HepG2 (cell line): ENCODE results near the gene CDK10. TPM values are rescaled to one million over a fixed set of nuclear protein-coding genes. Genes with fewer than 3 reads are reported as not detected.

ENCODE experiments used
- ATAC-seq: fragments of 200-7000 bp; cut with Tn5 transposase; 3 replicates; pipeline ENCODE4 v1.9.1; 2020; ENCODE audit warnings: mild to moderate bottlenecking, moderate library complexity
- BruUV-seq: library from RNA; stranded (reverse); fragments of 400-500 nt; replicated peaks from 2 replicates; lab custom pipeline; 2021; lab: Mats Ljungman, UMichigan
- CTCF ChIA-PET: fragments of 300-600 bp; formaldehyde crosslinking; extraction: SDS; loops from one replicate; lab custom pipeline; 2021; ENCODE audit warnings: low total read pairs, inconsistent platforms, low intra/inter-chr PET ratio; lab: Yijun Ruan, JAX
- POLR2A ChIA-PET: fragments of 350-600 bp; sonication (Branson Sonifier 250); formaldehyde crosslinking; loops from one replicate; lab custom pipeline; 2020; ENCODE audit warnings: antibody characterized with exemption, inconsistent platforms; lab: Yijun Ruan, JAX
- DNase-seq: peaks from one replicate; pipeline ENCODE4 v3.0.0-alpha.2; 2015; ENCODE audit warnings: low spot score
- FAIRE-seq: peaks from 3 replicates; lab custom pipeline; 2011; peaks lifted over from hg19 to GRCh38; lab: Jason Lieb, UNC
- H2AFZ ChIP-seq: one replicate; pipeline ENCODE4 v1.6.1; 2011; ENCODE audit warnings: low read length, inconsistent platforms
- H3K27ac ChIP-seq: fragments of 300-600 bp; 3 replicates; pipeline ENCODE4 v1.8.0; 2011; ENCODE audit warnings: mixed run types, mild to moderate bottlenecking, mixed read lengths, low read length, inconsistent platforms; ENCODE audit not compliant: insufficient read depth; ENCODE audit errors: extremely low read length
- H3K27me3 ChIP-seq, 2 experiments: fragments of 200-600 bp in 1 of 2; 2 replicates in 1 of 2; 3 replicates in 1 of 2; pipeline versions ENCODE4 v1.6.0 to v1.8.0; 2011; ENCODE audit warnings: low read length in 2 of 2, mild to moderate bottlenecking in 2 of 2, moderate library complexity in 2 of 2, inconsistent platforms in 1 of 2; ENCODE audit not compliant: insufficient read depth in 2 of 2, control insufficient read depth in 1 of 2
- H3K36me3 ChIP-seq, 2 experiments: fragments of 200-600 bp in 1 of 2; replicated peaks in 1 of 2; 2 replicates in 1 of 2; 3 replicates in 1 of 2; pipeline versions ENCODE4 v1.5.1 to v1.8.0; 2011; ENCODE audit warnings: low read length in 2 of 2, inconsistent platforms in 1 of 2; ENCODE audit not compliant: insufficient read depth in 2 of 2, control insufficient read depth in 1 of 2
- H3K4me1 ChIP-seq: 2 replicates; pipeline ENCODE4 v1.5.1; 2012; ENCODE audit warnings: low read length, inconsistent platforms; ENCODE audit not compliant: insufficient read depth
- H3K4me2 ChIP-seq: 2 replicates; pipeline ENCODE4 v1.6.0; 2011; ENCODE audit warnings: low read depth, low read length, inconsistent platforms
- H3K4me3 ChIP-seq, 3 experiments: fragments of 200-600 bp in 1 of 3; sonication (generic), shearing (Covaris generic) in 1 of 3; replicated peaks in 1 of 3; 2 replicates each; pipeline ENCODE4 v1.5.1; 2011 to 2016; ENCODE audit warnings: low read length in 3 of 3, inconsistent platforms in 2 of 3, low read depth in 2 of 3, mild to moderate bottlenecking in 2 of 3, control low read depth in 1 of 3, mixed read lengths in 1 of 3; ENCODE audit not compliant: insufficient read depth in 1 of 3
- H3K79me2 ChIP-seq: one replicate; pipeline ENCODE4 v1.6.1; 2011; ENCODE audit warnings: low read length, inconsistent platforms; ENCODE audit not compliant: insufficient read depth
- H3K9ac ChIP-seq: 2 replicates; pipeline ENCODE4 v1.6.0; 2011; ENCODE audit warnings: mild to moderate bottlenecking, low read depth, low read length, inconsistent platforms; ENCODE audit not compliant: insufficient read depth
- H3K9me3 ChIP-seq: 2 replicates; pipeline ENCODE4 v1.5.1; 2012; ENCODE audit warnings: mild to moderate bottlenecking, low read length
- H4K20me1 ChIP-seq: 2 replicates; pipeline ENCODE4 v1.6.0; 2011; ENCODE audit warnings: inconsistent platforms, mild to moderate bottlenecking, low read length, moderate library complexity; ENCODE audit not compliant: insufficient read depth
- ATM ChIP-seq: fragments of 450-650 bp; IDR thresholded peaks from 2 replicates; pipeline ENCODE4 v1.7.1; 2017; ENCODE audit warnings: mild to moderate bottlenecking, borderline replicate concordance
- HBP1 ChIP-seq: IDR thresholded peaks from 2 replicates; pipeline ENCODE4 v1.6.1; 2016; ENCODE audit warnings: low read depth, control low read depth
- HOXA7 ChIP-seq: sonication (generic); formaldehyde crosslinking; IDR thresholded peaks from 2 replicates; pipeline ENCODE4 v1.8.1; 2022; ENCODE audit warnings: mild to moderate bottlenecking, missing genetic modification reagents, moderate library complexity
- MED1 ChIP-seq: sonication (generic); formaldehyde crosslinking; IDR thresholded peaks from 2 replicates; pipeline ENCODE4 v1.4.0; 2020; ENCODE audit warnings: missing genetic modification reagents
- NRL ChIP-seq: sonication (generic); formaldehyde crosslinking; IDR thresholded peaks from 2 replicates; pipeline ENCODE4 v1.5.0; 2020; ENCODE audit warnings: missing genetic modification reagents, mild to moderate bottlenecking, moderate library complexity, borderline replicate concordance
- ONECUT2 ChIP-seq: sonication (generic); formaldehyde crosslinking; IDR thresholded peaks from 2 replicates; pipeline ENCODE4 v1.4.0; 2020; ENCODE audit warnings: missing genetic modification reagents
- RFX3 ChIP-seq: IDR thresholded peaks from 2 replicates; pipeline ENCODE4 v1.6.1; 2016; ENCODE audit warnings: missing biosample characterization, missing genetic modification reagents
- TCF7 ChIP-seq: sonication (generic); IDR thresholded peaks from 2 replicates; pipeline ENCODE4 v1.6.1; 2016; ENCODE audit warnings: antibody characterized with exemption, low read depth
- YEATS2 ChIP-seq: sonication (generic); formaldehyde crosslinking; IDR thresholded peaks from 2 replicates; pipeline ENCODE4 v1.4.0; 2020; ENCODE audit warnings: missing genetic modification reagents, borderline replicate concordance
- ZBTB4 ChIP-seq: sonication (generic); formaldehyde crosslinking; IDR thresholded peaks from 2 replicates; pipeline ENCODE4 v1.4.0; 2020; ENCODE audit warnings: missing genetic modification reagents, mild to moderate bottlenecking, borderline replicate concordance
- ZKSCAN8 ChIP-seq: IDR thresholded peaks from 2 replicates; pipeline ENCODE4 v1.6.1; 2016; ENCODE audit warnings: borderline replicate concordance, missing genetic modification reagents, missing compliant biosample characterization
- ZNF354B ChIP-seq: sonication (generic); formaldehyde crosslinking; IDR thresholded peaks from 2 replicates; pipeline ENCODE4 v1.8.0; 2022; ENCODE audit warnings: mild to moderate bottlenecking, missing genetic modification reagents
- ZNF615 ChIP-seq: sonication (generic); formaldehyde crosslinking; IDR thresholded peaks from 2 replicates; pipeline ENCODE4 v1.5.0; 2020; ENCODE audit warnings: mild to moderate bottlenecking, missing genetic modification reagents, borderline replicate concordance
- ZNF672 ChIP-seq: sonication (generic); formaldehyde crosslinking; IDR thresholded peaks from 2 replicates; pipeline ENCODE4 v1.8.1; 2022; ENCODE audit warnings: missing genetic modification reagents
- ZNF75D ChIP-seq: sonication (generic); formaldehyde crosslinking; IDR thresholded peaks from 2 replicates; pipeline ENCODE4 v1.8.1; 2023; ENCODE audit warnings: missing genetic modification reagents, mild to moderate bottlenecking, borderline replicate concordance
- WGBS: methylation state at CpG from one replicate; pipeline ENCODE4 v1.1.6; 2017; ENCODE audit warnings: low lambda C conversion rate; 5-methylcytosine and 5-hydroxymethylcytosine counted together
- in situ Hi-C: cut with HindIII; loops from 2 replicates; pipeline ENCODE4 v1.10.0; 2017; ENCODE audit warnings: low pct_unique_long_range_greater_than_20kb; ENCODE audit not compliant: extremely low pct_ligation_motif_present
- intact Hi-C: fragments of 100-400 bp; cut with micrococcal nuclease; formaldehyde crosslinking; loops from one replicate; pipeline ENCODE4 v1.10.0; 2022; ENCODE audit not compliant: unreplicated experiment
- polyA plus RNA-seq, 8 experiments: library from polyadenylated mRNA; depleted of rRNA in 3 of 8; stranded (reverse) in 7 of 8; unstranded in 1 of 8; fragments of >200 nt; fragmentation: Illumina TruSeq in 4 of 8; extraction: Trizol in 4 of 8; gene quantifications; 2 replicates each; pipeline versions ENCODE4 v1.2.1 to v1.2.3, GENCODE V29; 2011 to 2016; ENCODE audit warnings: low read depth in 4 of 8, missing spikeins in 1 of 8, mixed read lengths in 1 of 8; ENCODE audit not compliant: insufficient read depth in 1 of 8
- total RNA-seq, 5 experiments: library from RNA; depleted of rRNA; stranded (reverse); fragments of >200 nt; fragmentation: Illumina TruSeq; extraction: Trizol; gene quantifications; 2 replicates each; pipeline ENCODE4 v1.2.3, GENCODE V29; 2016; ENCODE audit warnings: low read depth in 1 of 5

The CDK10 gene
- total and polyA plus RNA-seq, 2 of the 13 experiments (the other 11 are each of a cell fraction or from before 2014, with no cell fraction given): 2.5 to 3.9 TPM

- WGBS: 3% methylated on average over 9 of the region's 30 CpGs
- no peak overlapping the region for H2AFZ ChIP-seq
- peak overlapping the region; percentile 71 to 89 (median 84) for H3K4me3 ChIP-seq
- ATAC-seq: peak; percentile 59
- no peaks in the 10 kb centered on the region for H3K27me3 ChIP-seq
- peak; percentile 99 for DNase-seq
- peak overlapping the region; percentile 82 for H3K27ac ChIP-seq
- H3K36me3 ChIP-seq: peaks cover 5 to 14% of the 10 kb centered on the region in 2 experiments; a peak in 2 of 5 replicates
- BruUV-seq: no TSS peak
- CTCF ChIA-PET: interaction anchor here (1.2 to 1.4 kb wide), 2 partner anchors 13 to 93 kb away, joined by 3 to 4 read pairs; no protein-coding TSS in a partner anchor
- POLR2A ChIA-PET: interaction anchor here (0.8 to 3.0 kb wide), 22 partner anchors 8 to 222 kb away, joined by 3 to 32 read pairs (median 6); partner anchors contain the start of genes CDK10, CHMP1A, FANCA and MC1R
- peak; percentile 96 for FAIRE-seq
- no peaks in the 10 kb centered on the region for H4K20me1 ChIP-seq
- intact Hi-C loops: loop anchor here (2.0 to 10.0 kb wide), 4 partner anchors 13 to 217 kb away; partner anchors contain the start of genes CDK10, MC1R and SPIRE2
- peak overlapping the region; percentile 99 for H3K4me2 ChIP-seq
- peaks cover 2% of the 10 kb centered on the region for H3K79me2 ChIP-seq
- H3K4me1 ChIP-seq: peaks cover 45% of the 10 kb centered on the region
- no peaks in the 10 kb centered on the region for H3K9me3 ChIP-seq
- in situ Hi-C loops: loop anchor here (5.0 kb wide), 1 partner anchor 43 kb away; the partner anchor contains the start of genes CHMP1A and SPATA33
- peak overlapping the region; percentile 83 for H3K9ac ChIP-seq
- TF ChIP-seq RFX3 (CRISPR knock-in tag) (peak; percentile 99), ZNF354B (CRISPR knock-in tag) (no peak), HOXA7 (no peak), ZBTB4 (CRISPR knock-in tag) (no peak), YEATS2 (CRISPR knock-in tag) (peak; percentile 68; the same call in 1 of the 2 replicates), ATM (no peak), TCF7 (no peak; the same call in 1 of the 2 replicates), ONECUT2 (no peak), HBP1 (CRISPR knock-in tag) (peak; percentile 94), ZKSCAN8 (0 out of 2 replicates have a peak, but pooled peaks have one; percentile 12), ZNF615 (no peak), ZNF672 (CRISPR knock-in tag) (no peak), NRL (CRISPR knock-in tag) (no peak), MED1 (CRISPR knock-in tag) (peak; percentile 78; the same call in 1 of the 2 replicates), ZNF75D (CRISPR knock-in tag) (no peak)
These were observed 13.7 kb downstream of the CDK10 start for GRCh38 chr16:89700100-89700648.
